HepG2 (cell line): ENCODE results near the gene SH3BGRL2. TPM values are rescaled to one million over a fixed set of nuclear protein-coding genes. Genes with fewer than 3 reads are reported as not detected.

Experiments used
- ATAC-seq: fragments of 200-7000 bp; cut with Tn5 transposase; 3 replicates; pipeline ENCODE4 v1.9.1; 2020; ENCODE audit warnings: mild to moderate bottlenecking, moderate library complexity
- BruUV-seq: library from RNA; stranded (reverse); fragments of 400-500 nt; replicated peaks from 2 replicates; lab custom pipeline; 2021; lab: Mats Ljungman, UMichigan
- CTCF ChIA-PET: fragments of 300-600 bp; formaldehyde crosslinking; extraction: SDS; loops from one replicate; lab custom pipeline; 2021; ENCODE audit warnings: low total read pairs, inconsistent platforms, low intra/inter-chr PET ratio; lab: Yijun Ruan, JAX
- POLR2A ChIA-PET: fragments of 350-600 bp; sonication (Branson Sonifier 250); formaldehyde crosslinking; loops from one replicate; lab custom pipeline; 2020; ENCODE audit warnings: antibody characterized with exemption, inconsistent platforms; lab: Yijun Ruan, JAX
- DNase-seq: peaks from one replicate; pipeline ENCODE4 v3.0.0-alpha.2; 2015; ENCODE audit warnings: low spot score
- FAIRE-seq: peaks from 3 replicates; lab custom pipeline; 2011; peaks lifted over from hg19 to GRCh38; lab: Jason Lieb, UNC
- H2AFZ ChIP-seq: one replicate; pipeline ENCODE4 v1.6.1; 2011; ENCODE audit warnings: low read length, inconsistent platforms
- H3K27ac ChIP-seq: fragments of 300-600 bp; 3 replicates; pipeline ENCODE4 v1.8.0; 2011; ENCODE audit warnings: mixed run types, mild to moderate bottlenecking, mixed read lengths, low read length, inconsistent platforms; ENCODE audit not compliant: insufficient read depth; ENCODE audit errors: extremely low read length
- H3K27me3 ChIP-seq, 2 experiments: fragments of 200-600 bp in 1 of 2; 2 replicates in 1 of 2; 3 replicates in 1 of 2; pipeline versions ENCODE4 v1.6.0 to v1.8.0; 2011; ENCODE audit warnings: low read length in 2 of 2, mild to moderate bottlenecking in 2 of 2, moderate library complexity in 2 of 2, inconsistent platforms in 1 of 2; ENCODE audit not compliant: insufficient read depth in 2 of 2, control insufficient read depth in 1 of 2
- H3K36me3 ChIP-seq, 2 experiments: fragments of 200-600 bp in 1 of 2; replicated peaks in 1 of 2; 2 replicates in 1 of 2; 3 replicates in 1 of 2; pipeline versions ENCODE4 v1.5.1 to v1.8.0; 2011; ENCODE audit warnings: low read length in 2 of 2, inconsistent platforms in 1 of 2; ENCODE audit not compliant: insufficient read depth in 2 of 2, control insufficient read depth in 1 of 2
- H3K4me1 ChIP-seq: 2 replicates; pipeline ENCODE4 v1.5.1; 2012; ENCODE audit warnings: low read length, inconsistent platforms; ENCODE audit not compliant: insufficient read depth
- H3K4me2 ChIP-seq: 2 replicates; pipeline ENCODE4 v1.6.0; 2011; ENCODE audit warnings: low read depth, low read length, inconsistent platforms
- H3K4me3 ChIP-seq, 3 experiments: fragments of 200-600 bp in 1 of 3; sonication (generic), shearing (Covaris generic) in 1 of 3; replicated peaks in 1 of 3; 2 replicates each; pipeline ENCODE4 v1.5.1; 2011 to 2016; ENCODE audit warnings: low read length in 3 of 3, inconsistent platforms in 2 of 3, low read depth in 2 of 3, mild to moderate bottlenecking in 2 of 3, control low read depth in 1 of 3, mixed read lengths in 1 of 3; ENCODE audit not compliant: insufficient read depth in 1 of 3
- H3K79me2 ChIP-seq: one replicate; pipeline ENCODE4 v1.6.1; 2011; ENCODE audit warnings: low read length, inconsistent platforms; ENCODE audit not compliant: insufficient read depth
- H3K9ac ChIP-seq: 2 replicates; pipeline ENCODE4 v1.6.0; 2011; ENCODE audit warnings: mild to moderate bottlenecking, low read depth, low read length, inconsistent platforms; ENCODE audit not compliant: insufficient read depth
- H3K9me3 ChIP-seq: 2 replicates; pipeline ENCODE4 v1.5.1; 2012; ENCODE audit warnings: mild to moderate bottlenecking, low read length
- H4K20me1 ChIP-seq: 2 replicates; pipeline ENCODE4 v1.6.0; 2011; ENCODE audit warnings: inconsistent platforms, mild to moderate bottlenecking, low read length, moderate library complexity; ENCODE audit not compliant: insufficient read depth
- EEA1 ChIP-seq: sonication (generic); formaldehyde crosslinking; IDR thresholded peaks from 2 replicates; pipeline ENCODE4 v1.5.1; 2020; ENCODE audit warnings: mild to moderate bottlenecking, missing genetic modification reagents, borderline replicate concordance
- HIC2 ChIP-seq: sonication (generic); formaldehyde crosslinking; IDR thresholded peaks from 2 replicates; pipeline ENCODE4 v1.9.0; 2022; ENCODE audit warnings: low read depth, missing genetic modification reagents
- HNRNPK ChIP-seq: fragments of 200-400 bp; formaldehyde crosslinking; IDR thresholded peaks from 2 replicates; pipeline ENCODE4 v1.6.1; 2018; ENCODE audit warnings: low read length, low read depth, moderate library complexity, mild to moderate bottlenecking; ENCODE audit not compliant: poor library complexity, severe bottlenecking
- HOXA3 ChIP-seq: sonication (generic); formaldehyde crosslinking; IDR thresholded peaks from 2 replicates; pipeline ENCODE4 v1.5.0; 2020; ENCODE audit warnings: missing genetic modification reagents
- KLF9 ChIP-seq: IDR thresholded peaks from 2 replicates; pipeline ENCODE4 v1.6.1; 2016; ENCODE audit warnings: low read depth
- NFATC3 ChIP-seq: sonication (generic); formaldehyde crosslinking; IDR thresholded peaks from 2 replicates; pipeline ENCODE4 v1.5.1; 2020; ENCODE audit warnings: mild to moderate bottlenecking, missing genetic modification reagents
- REPIN1 ChIP-seq: sonication (generic); formaldehyde crosslinking; IDR thresholded peaks from 2 replicates; pipeline ENCODE4 v1.8.0; 2022; ENCODE audit warnings: missing genetic modification reagents, low read depth, mild to moderate bottlenecking, borderline replicate concordance
- ZBTB43 ChIP-seq: sonication (generic); formaldehyde crosslinking; conservative IDR thresholded peaks from 2 replicates; pipeline ENCODE4 v1.4.0; 2020; ENCODE audit warnings: missing genetic modification reagents
- ZNF225 ChIP-seq: sonication (generic); formaldehyde crosslinking; IDR thresholded peaks from 2 replicates; pipeline ENCODE4 v1.4.0; 2020; ENCODE audit warnings: mild to moderate bottlenecking, missing genetic modification reagents
- ZNF350 ChIP-seq: sonication (generic); formaldehyde crosslinking; IDR thresholded peaks from 2 replicates; pipeline ENCODE4 v1.4.0; 2020; ENCODE audit warnings: mild to moderate bottlenecking, low read depth, missing genetic modification reagents, borderline replicate concordance
- ZNF816 ChIP-seq: sonication (generic); formaldehyde crosslinking; IDR thresholded peaks from 2 replicates; pipeline ENCODE4 v1.8.0; 2022; ENCODE audit warnings: missing genetic modification reagents, mild to moderate bottlenecking, borderline replicate concordance
- WGBS: methylation state at CpG from one replicate; pipeline ENCODE4 v1.1.6; 2017; ENCODE audit warnings: low lambda C conversion rate; 5-methylcytosine and 5-hydroxymethylcytosine counted together
- in situ Hi-C: cut with HindIII; loops from 2 replicates; pipeline ENCODE4 v1.10.0; 2017; ENCODE audit warnings: low pct_unique_long_range_greater_than_20kb; ENCODE audit not compliant: extremely low pct_ligation_motif_present
- intact Hi-C: fragments of 100-400 bp; cut with micrococcal nuclease; formaldehyde crosslinking; loops from one replicate; pipeline ENCODE4 v1.10.0; 2022; ENCODE audit not compliant: unreplicated experiment
- polyA plus RNA-seq, 8 experiments: library from polyadenylated mRNA; depleted of rRNA in 3 of 8; stranded (reverse) in 7 of 8; unstranded in 1 of 8; fragments of >200 nt; fragmentation: Illumina TruSeq in 4 of 8; extraction: Trizol in 4 of 8; gene quantifications; 2 replicates each; pipeline versions ENCODE4 v1.2.1 to v1.2.3, GENCODE V29; 2011 to 2016; ENCODE audit warnings: low read depth in 4 of 8, missing spikeins in 1 of 8, mixed read lengths in 1 of 8; ENCODE audit not compliant: insufficient read depth in 1 of 8
- total RNA-seq, 5 experiments: library from RNA; depleted of rRNA; stranded (reverse); fragments of >200 nt; fragmentation: Illumina TruSeq; extraction: Trizol; gene quantifications; 2 replicates each; pipeline ENCODE4 v1.2.3, GENCODE V29; 2016; ENCODE audit warnings: low read depth in 1 of 5
- TF ChIP-seq, protein P1 (sequence below): sonication (generic); formaldehyde crosslinking; IDR thresholded peaks from 2 replicates; pipeline ENCODE4 v1.4.0; 2020; ENCODE audit warnings: missing genetic modification reagents
- TF ChIP-seq, protein P2 (sequence below): sonication (generic); formaldehyde crosslinking; conservative IDR thresholded peaks from 2 replicates; pipeline ENCODE4 v1.5.0; 2020; ENCODE audit warnings: missing genetic modification reagents
- TF ChIP-seq, protein P3 (sequence below): IDR thresholded peaks from 2 replicates; pipeline ENCODE4 v1.6.1; 2012; ENCODE audit warnings: inconsistent platforms
- TF ChIP-seq, protein P4 (sequence below): sonication (generic); formaldehyde crosslinking; IDR thresholded peaks from 2 replicates; pipeline ENCODE4 v1.5.0; 2020; ENCODE audit warnings: missing genetic modification reagents, mild to moderate bottlenecking, borderline replicate concordance

SH3BGRL2 gene
- total and polyA plus RNA-seq, 2 of the 13 experiments (the other 11 are each of a cell fraction or from before 2014, with no cell fraction given) = 10.9 to 28.8 TPM

DNA sequence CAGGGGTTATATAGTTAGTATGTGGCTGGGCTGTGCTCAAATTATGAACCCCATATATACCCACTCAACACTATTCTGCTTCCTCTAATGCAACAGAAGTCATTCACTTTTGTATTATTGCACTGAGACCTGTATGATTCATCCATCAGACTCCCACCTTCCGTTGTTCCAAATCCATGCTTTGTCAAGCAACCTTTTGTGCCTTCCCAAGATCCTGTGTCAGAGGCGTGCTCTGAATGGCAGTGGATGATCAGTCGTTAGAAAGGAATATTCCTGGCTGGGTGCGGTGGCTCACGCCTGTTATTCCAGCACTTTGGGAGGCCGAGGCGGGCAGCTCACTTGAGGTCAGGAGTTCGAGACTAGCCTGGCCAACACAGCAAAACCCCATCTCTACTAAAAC, 103.2 kb downstream of the SH3BGRL2 start:
- intact Hi-C loops = no loop called here
- Histone ChIP-seq H3K27me3 (peaks cover 0 to 11% of the 10 kb centered on the region in 2 experiments; a peak in 2 of 5 replicates), H3K36me3 (no peaks in the 10 kb centered on the region), H3K4me3 (no peak overlapping the region), H3K9me3 (no peaks in the 10 kb centered on the region), H2AFZ (no peak overlapping the region), H3K79me2 (no peaks in the 10 kb centered on the region), H3K27ac (no peak overlapping the region), H3K4me2 (no peak overlapping the region), H4K20me1 (no peaks in the 10 kb centered on the region), H3K4me1 (no peaks in the 10 kb centered on the region), H3K9ac (no peak overlapping the region)
- DNase-seq = no peak
- POLR2A ChIA-PET = no interaction called here
- CTCF ChIA-PET = no interaction called here
- 62% methylated on average over 8 of the region's 8 CpGs for WGBS
- in situ Hi-C loops = no loop called here
- no peak for ATAC-seq
- no peak for FAIRE-seq
- no TSS peak for BruUV-seq
- TF ChIP-seq ZNF350 (CRISPR knock-in tag) (no peak), EEA1 (CRISPR knock-in tag) (no peak), HNRNPK (no peak), ZNF225 (CRISPR knock-in tag) (no peak), KLF9 (no peak), REPIN1 (no peak), ZNF816 (no peak), HIC2 (CRISPR knock-in tag) (no peak), NFATC3 (CRISPR knock-in tag) (no peak), ZBTB43 (CRISPR knock-in tag) (no peak), HOXA3 (no peak)
- TF ChIP-seq, protein P1, sequence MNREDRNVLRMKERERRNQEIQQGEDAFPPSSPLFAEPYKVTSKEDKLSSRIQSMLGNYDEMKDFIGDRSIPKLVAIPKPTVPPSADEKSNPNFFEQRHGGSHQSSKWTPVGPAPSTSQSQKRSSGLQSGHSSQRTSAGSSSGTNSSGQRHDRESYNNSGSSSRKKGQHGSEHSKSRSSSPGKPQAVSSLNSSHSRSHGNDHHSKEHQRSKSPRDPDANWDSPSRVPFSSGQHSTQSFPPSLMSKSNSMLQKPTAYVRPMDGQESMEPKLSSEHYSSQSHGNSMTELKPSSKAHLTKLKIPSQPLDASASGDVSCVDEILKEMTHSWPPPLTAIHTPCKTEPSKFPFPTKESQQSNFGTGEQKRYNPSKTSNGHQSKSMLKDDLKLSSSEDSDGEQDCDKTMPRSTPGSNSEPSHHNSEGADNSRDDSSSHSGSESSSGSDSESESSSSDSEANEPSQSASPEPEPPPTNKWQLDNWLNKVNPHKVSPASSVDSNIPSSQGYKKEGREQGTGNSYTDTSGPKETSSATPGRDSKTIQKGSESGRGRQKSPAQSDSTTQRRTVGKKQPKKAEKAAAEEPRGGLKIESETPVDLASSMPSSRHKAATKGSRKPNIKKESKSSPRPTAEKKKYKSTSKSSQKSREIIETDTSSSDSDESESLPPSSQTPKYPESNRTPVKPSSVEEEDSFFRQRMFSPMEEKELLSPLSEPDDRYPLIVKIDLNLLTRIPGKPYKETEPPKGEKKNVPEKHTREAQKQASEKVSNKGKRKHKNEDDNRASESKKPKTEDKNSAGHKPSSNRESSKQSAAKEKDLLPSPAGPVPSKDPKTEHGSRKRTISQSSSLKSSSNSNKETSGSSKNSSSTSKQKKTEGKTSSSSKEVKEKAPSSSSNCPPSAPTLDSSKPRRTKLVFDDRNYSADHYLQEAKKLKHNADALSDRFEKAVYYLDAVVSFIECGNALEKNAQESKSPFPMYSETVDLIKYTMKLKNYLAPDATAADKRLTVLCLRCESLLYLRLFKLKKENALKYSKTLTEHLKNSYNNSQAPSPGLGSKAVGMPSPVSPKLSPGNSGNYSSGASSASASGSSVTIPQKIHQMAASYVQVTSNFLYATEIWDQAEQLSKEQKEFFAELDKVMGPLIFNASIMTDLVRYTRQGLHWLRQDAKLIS = no peak
- TF ChIP-seq, protein P2, sequence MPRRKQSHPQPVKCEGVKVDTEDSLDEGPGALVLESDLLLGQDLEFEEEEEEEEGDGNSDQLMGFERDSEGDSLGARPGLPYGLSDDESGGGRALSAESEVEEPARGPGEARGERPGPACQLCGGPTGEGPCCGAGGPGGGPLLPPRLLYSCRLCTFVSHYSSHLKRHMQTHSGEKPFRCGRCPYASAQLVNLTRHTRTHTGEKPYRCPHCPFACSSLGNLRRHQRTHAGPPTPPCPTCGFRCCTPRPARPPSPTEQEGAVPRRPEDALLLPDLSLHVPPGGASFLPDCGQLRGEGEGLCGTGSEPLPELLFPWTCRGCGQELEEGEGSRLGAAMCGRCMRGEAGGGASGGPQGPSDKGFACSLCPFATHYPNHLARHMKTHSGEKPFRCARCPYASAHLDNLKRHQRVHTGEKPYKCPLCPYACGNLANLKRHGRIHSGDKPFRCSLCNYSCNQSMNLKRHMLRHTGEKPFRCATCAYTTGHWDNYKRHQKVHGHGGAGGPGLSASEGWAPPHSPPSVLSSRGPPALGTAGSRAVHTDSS = no peak
- TF ChIP-seq, protein P3, sequence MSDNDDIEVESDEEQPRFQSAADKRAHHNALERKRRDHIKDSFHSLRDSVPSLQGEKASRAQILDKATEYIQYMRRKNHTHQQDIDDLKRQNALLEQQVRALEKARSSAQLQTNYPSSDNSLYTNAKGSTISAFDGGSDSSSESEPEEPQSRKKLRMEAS = no peak
- TF ChIP-seq, protein P4, sequence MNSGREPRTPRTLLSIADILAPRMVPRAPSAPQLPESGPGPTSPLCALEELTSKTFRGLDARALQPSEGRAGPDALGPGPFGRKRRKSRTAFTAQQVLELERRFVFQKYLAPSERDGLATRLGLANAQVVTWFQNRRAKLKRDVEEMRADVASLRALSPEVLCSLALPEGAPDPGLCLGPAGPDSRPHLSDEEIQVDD (CRISPR knock-in tag) = no peak
